Measurements from ENCODE around the gene SSB. TPM values are rescaled to one million over a fixed set of nuclear protein-coding genes. Genes with fewer than 3 reads are reported as not detected.

The SSB gene
- total and polyA plus RNA-seq, 2 of the 13 experiments (the other 11 are each of a cell fraction or from before 2014, with no cell fraction given): 109 to 208 TPM

GRCh38 chr2:169761251-169761969, 37.3 kb upstream of the SSB start (continued):
- TF ChIP-seq SPEN (CRISPR knock-in tag; IDR thresholded peaks at IDR 0.05; ENCODE audit: low read depth) (no peak), MEIS1 (CRISPR knock-in tag; IDR thresholded peaks at IDR 0.05; ENCODE audit: borderline replicate concordance) (no peak), ZNF12 (CRISPR knock-in tag; IDR thresholded peaks at IDR 0.05) (peak; percentile 72; the same call in 1 of the 2 replicates), ZNF597 (CRISPR knock-in tag; IDR thresholded peaks at IDR 0.05) (no peak), E2F1 (CRISPR knock-in tag; IDR thresholded peaks at IDR 0.05) (no peak), ZFP36L2 (CRISPR knock-in tag; IDR thresholded peaks at IDR 0.05) (no peak), ZNF138 (CRISPR knock-in tag; IDR thresholded peaks at IDR 0.05; ENCODE audit: low read depth) (no peak), ZNF710 (CRISPR knock-in tag; IDR thresholded peaks at IDR 0.05; ENCODE audit: borderline replicate concordance) (peak; percentile 67), ZNF20 (CRISPR knock-in tag; IDR thresholded peaks at IDR 0.05) (no peak), ELF3 (CRISPR knock-in tag; IDR thresholded peaks at IDR 0.05) (peak; percentile 64; the same call in 1 of the 2 replicates), ZNF121 (CRISPR knock-in tag; IDR thresholded peaks at IDR 0.05) (no peak), ZNF512B (CRISPR knock-in tag; IDR thresholded peaks at IDR 0.05; ENCODE audit: borderline replicate concordance) (no peak), NBN (conservative IDR thresholded peaks at IDR 0.05) (no peak), ZNF253 (CRISPR knock-in tag; IDR thresholded peaks at IDR 0.05; ENCODE audit: borderline replicate concordance) (no peak), ZBTB8A (CRISPR knock-in tag; IDR thresholded peaks at IDR 0.05; ENCODE audit: borderline replicate concordance, low read depth) (0 out of 2 replicates have a peak, but pooled peaks have one; percentile 30), SMAD1 (CRISPR knock-in tag; IDR thresholded peaks at IDR 0.05; ENCODE audit: borderline replicate concordance, low read depth) (no peak), MYC (CRISPR knock-in tag; IDR thresholded peaks at IDR 0.05; ENCODE audit: borderline replicate concordance) (no peak), HIVEP1 (CRISPR knock-in tag; IDR thresholded peaks at IDR 0.05) (no peak), ZNF746 (CRISPR knock-in tag; IDR thresholded peaks at IDR 0.05) (no peak), MAFF (IDR thresholded peaks at IDR 0.05; ENCODE audit: low read depth, low read length) (no peak), ZNF260 (CRISPR knock-in tag; IDR thresholded peaks at IDR 0.05; ENCODE audit: borderline replicate concordance, low read depth) (no peak), ZFP82 (CRISPR knock-in tag; IDR thresholded peaks at IDR 0.05; ENCODE audit: borderline replicate concordance) (no peak), CHD2 (IDR thresholded peaks at IDR 0.05; ENCODE audit: low read depth, low read length) (no peak), ZBTB38 (CRISPR knock-in tag; IDR thresholded peaks at IDR 0.05) (no peak)

All from HepG2 (cell line).